SK-N-SH (cell line): ENCODE results near the gene TMA7. TPM values are rescaled to one million over a fixed set of nuclear protein-coding genes. Genes with fewer than 3 reads are reported as not detected.
"Not testable (repeated sequence)": the region's sequence is repeated elsewhere in the genome, so short reads cannot be mapped to it uniquely, and the experiment has no call there.

ENCODE experiments used
- CTCF ChIA-PET: fragments of 300-600, 350-600 bp; formaldehyde crosslinking; extraction: SDS; loops from one replicate; lab custom pipeline; 2021; lab: Yijun Ruan, JAX
- POLR2A ChIA-PET: fragments of 350-600 bp; sonication (Branson Sonifier 250); formaldehyde crosslinking; extraction: SDS; loops from one replicate; lab custom pipeline; 2020; ENCODE audit warnings: antibody characterized with exemption, inconsistent platforms; lab: Yijun Ruan, JAX
- DNase-seq: peaks from one replicate; pipeline ENCODE4 v3.0.0; 2012
- H2AFZ ChIP-seq: fragments of 200-600 bp; sonication (generic); 2 replicates; pipeline ENCODE4 v1.8.1; 2016; ENCODE audit warnings: antibody characterized with exemption, mild to moderate bottlenecking, low read depth
- H3F3A ChIP-seq: fragments of 200-600 bp; sonication (generic); replicated peaks from 2 replicates; pipeline ENCODE3; 2016; ENCODE audit warnings: antibody characterized with exemption, mild to moderate bottlenecking; ENCODE audit not compliant: insufficient read depth
- H3K27ac ChIP-seq, 2 experiments: fragments of 200-500 bp in 1 of 2; fragments of 200-600 bp in 1 of 2; sonication (Bioruptor generic) in 1 of 2; sonication (generic), shearing (Covaris generic) in 1 of 2; 2 replicates each; pipeline versions ENCODE4 v1.5.1 to v1.6.1; 2014 to 2016; ENCODE audit warnings: low read depth in 2 of 2, inconsistent platforms in 1 of 2, low read length in 1 of 2, mild to moderate bottlenecking in 1 of 2, mixed read lengths in 1 of 2
- H3K27me3 ChIP-seq: fragments of 200-600 bp; sonication (generic), shearing (Covaris generic); 2 replicates; pipeline ENCODE4 v1.6.1; 2016; ENCODE audit warnings: mixed run types; ENCODE audit not compliant: insufficient read depth
- H3K36me3 ChIP-seq, 2 experiments: fragments of 200-500 bp in 1 of 2; fragments of 200-600 bp in 1 of 2; sonication (Bioruptor generic) in 1 of 2; sonication (generic) in 1 of 2; replicated peaks in 1 of 2; 2 replicates each; pipeline versions ENCODE3 to v1.5.1; 2014 to 2016; ENCODE audit warnings: low read length in 1 of 2, mild to moderate bottlenecking in 1 of 2; ENCODE audit not compliant: insufficient read depth in 2 of 2, control insufficient read depth in 1 of 2
- H3K4me1 ChIP-seq, 2 experiments: fragments of 200-500 bp in 1 of 2; fragments of 200-600 bp in 1 of 2; sonication (Bioruptor generic) in 1 of 2; sonication (generic), shearing (Covaris generic) in 1 of 2; 2 replicates each; pipeline versions ENCODE4 v1.5.1 to v1.6.1; 2014 to 2016; ENCODE audit warnings: low read depth in 1 of 2, low read length in 1 of 2, mixed run types in 1 of 2; ENCODE audit not compliant: insufficient read depth in 2 of 2, control insufficient read depth in 1 of 2
- H3K4me2 ChIP-seq: fragments of 200-600 bp; sonication (generic), shearing (Covaris generic); 2 replicates; pipeline ENCODE4 v1.6.1; 2017; ENCODE audit warnings: mixed run types
- H3K4me3 ChIP-seq, 2 experiments: fragments of 200-500 bp in 1 of 2; fragments of 200-600 bp in 1 of 2; sonication (Bioruptor generic) in 1 of 2; sonication (generic), shearing (Covaris generic) in 1 of 2; 2 replicates each; pipeline versions ENCODE4 v1.5.1 to v1.8.1; 2014 to 2016; ENCODE audit warnings: low read depth in 2 of 2, inconsistent platforms in 1 of 2, low read length in 1 of 2, mild to moderate bottlenecking in 1 of 2, mixed read lengths in 1 of 2, moderate library complexity in 1 of 2
- H3K79me2 ChIP-seq: fragments of 200-600 bp; sonication (generic); 2 replicates; pipeline ENCODE4 v1.8.1; 2017; ENCODE audit warnings: mild to moderate bottlenecking; ENCODE audit not compliant: insufficient read depth
- H3K9ac ChIP-seq: fragments of 200-600 bp; sonication (generic); 2 replicates; pipeline ENCODE4 v1.6.1; 2017; ENCODE audit warnings: mixed run types
- H3K9me2 ChIP-seq: fragments of 200-600 bp; sonication (generic); 2 replicates; pipeline ENCODE4 v1.6.1; 2017; ENCODE audit warnings: mixed run types
- H3K9me3 ChIP-seq: fragments of 200-600 bp; sonication (generic); 2 replicates; pipeline ENCODE4 v1.6.1; 2017; ENCODE audit warnings: mixed run types, mild to moderate bottlenecking, moderate library complexity
- H4K20me1 ChIP-seq: fragments of 200-600 bp; sonication (generic); 2 replicates; pipeline ENCODE4 v1.6.1; 2017; ENCODE audit warnings: mild to moderate bottlenecking, mixed run types; ENCODE audit not compliant: insufficient read depth
- CHD2 ChIP-seq: fragments of 150-350 bp; IDR thresholded peaks from 2 replicates; pipeline ENCODE4 v1.6.1; 2018; ENCODE audit warnings: low read length; ENCODE audit not compliant: partially characterized antibody
- CTCF ChIP-seq: fragments of 200-600 bp; sonication (generic); IDR thresholded peaks from 2 replicates; pipeline ENCODE4 v1.6.1; 2017; ENCODE audit warnings: antibody characterized with exemption, mild to moderate bottlenecking, moderate library complexity
- FOSL2 ChIP-seq: IDR thresholded peaks from 2 replicates; pipeline ENCODE4 v1.4.0; 2012; ENCODE audit warnings: low read depth, mild to moderate bottlenecking, moderate library complexity, borderline replicate concordance
- FOXJ3 ChIP-seq: sonication (generic); formaldehyde crosslinking; IDR thresholded peaks from 2 replicates; pipeline ENCODE4 v1.5.1; 2020; ENCODE audit warnings: mild to moderate bottlenecking, missing genetic modification reagents
- FOXM1 ChIP-seq: IDR thresholded peaks from 2 replicates; pipeline ENCODE4 v1.4.0; 2012; ENCODE audit warnings: low read depth, mild to moderate bottlenecking
- GABPA ChIP-seq: IDR thresholded peaks from 2 replicates; pipeline ENCODE4 v1.4.0; 2012; ENCODE audit warnings: low read depth, mild to moderate bottlenecking
- IRF3 ChIP-seq: fragments of 150-350 bp; IDR thresholded peaks from 2 replicates; pipeline ENCODE4 v1.6.1; 2016; ENCODE audit warnings: mild to moderate bottlenecking, low read depth, low read length
- NFIC ChIP-seq: IDR thresholded peaks from 2 replicates; pipeline ENCODE4 v1.4.0; 2012; ENCODE audit warnings: borderline replicate concordance
- RAD21 ChIP-seq: IDR thresholded peaks from 2 replicates; pipeline ENCODE4 v1.6.1; 2012; ENCODE audit warnings: mild to moderate bottlenecking, low read length
- RCOR1 ChIP-seq: fragments of 150-350 bp; IDR thresholded peaks from 2 replicates; pipeline ENCODE4 v1.6.1; 2017; ENCODE audit warnings: antibody characterized with exemption, low read length
- SMC3 ChIP-seq: IDR thresholded peaks from 2 replicates; pipeline ENCODE4 v1.6.1; 2012; ENCODE audit warnings: low read depth, low read length, improper control_type of control experiment
- TAF1 ChIP-seq: IDR thresholded peaks from 2 replicates; pipeline ENCODE4 v1.6.1; 2012; ENCODE audit warnings: low read depth, mild to moderate bottlenecking, low read length, moderate library complexity, borderline replicate concordance
- TCF12 ChIP-seq: IDR thresholded peaks from 2 replicates; pipeline ENCODE4 v1.4.0; 2012
- TEAD4 ChIP-seq: IDR thresholded peaks from 2 replicates; pipeline ENCODE4 v1.4.0; 2012; ENCODE audit warnings: mild to moderate bottlenecking, borderline replicate concordance; ENCODE audit not compliant: insufficient read depth
- USF2 ChIP-seq: fragments of 150-350 bp; IDR thresholded peaks from 2 replicates; pipeline ENCODE4 v1.6.1; 2017; ENCODE audit warnings: antibody characterized with exemption, low read length, low read depth, borderline replicate concordance
- YY1 ChIP-seq: IDR thresholded peaks from 2 replicates; pipeline ENCODE4 v1.4.0; 2012; ENCODE audit warnings: low read depth, mild to moderate bottlenecking
- ZBTB33 ChIP-seq: IDR thresholded peaks from 2 replicates; pipeline ENCODE4 v1.4.0; 2012; ENCODE audit warnings: low read depth, borderline replicate concordance
- WGBS: methylation state at CpG from one replicate; pipeline ENCODE4 v1.1.6; 2017; ENCODE audit warnings: low lambda C conversion rate; 5-methylcytosine and 5-hydroxymethylcytosine counted together
- polyA plus RNA-seq, 3 experiments: library from polyadenylated mRNA; depleted of rRNA; stranded (reverse); fragments of >200 nt; gene quantifications; 2 replicates each; pipeline ENCODE4 v1.2.3, GENCODE V29; 2012

Gene TMA7
- polyA plus RNA-seq, 1 of the 3 experiments (the other 2 are of a cell fraction) = 438 TPM

- WGBS = 92% methylated on average over 16 of the region's 19 CpGs
- no peak for TF ChIP-seq NFIC
- no peak for TF ChIP-seq TCF12
- TF ChIP-seq RCOR1 = no peak
- no peak for TF ChIP-seq FOXJ3 (CRISPR knock-in tag)
- TF ChIP-seq CTCF = no peak
- no peak for TF ChIP-seq TAF1
- no peak for TF ChIP-seq IRF3
- TF ChIP-seq SMC3 = no peak
- no peak for TF ChIP-seq FOXM1
- no peak for TF ChIP-seq ZBTB33
- TF ChIP-seq YY1 = no peak
- TF ChIP-seq FOSL2 = no peak
- no peak for TF ChIP-seq CHD2
- TF ChIP-seq TEAD4 = no peak
- no peak for TF ChIP-seq RAD21
- TF ChIP-seq GABPA = no peak
- no peak for TF ChIP-seq USF2
- Histone ChIP-seq H3K9me2 (no peaks in the 10 kb centered on the region), H3K4me2 (no peak overlapping the region), H3K9me3 (no peaks in the 10 kb centered on the region), H3K27me3 (no peaks in the 10 kb centered on the region), H3K4me3 (no peak overlapping the region), H3F3A (peaks cover 4% of the 10 kb centered on the region), H4K20me1 (no peaks in the 10 kb centered on the region), H3K4me1 (no peaks in the 10 kb centered on the region), H3K9ac (no peak overlapping the region), H3K36me3 (no peaks in the 10 kb centered on the region), H2AFZ (no peak overlapping the region), H3K27ac (no peak overlapping the region), H3K79me2 (no peaks in the 10 kb centered on the region)
- no peak for DNase-seq
- POLR2A ChIA-PET = no interaction called here
- CTCF ChIA-PET = no interaction called here
These were observed 38.8 kb downstream of the TMA7 start for GRCh38 chr3:48478626-48479555.

GRCh38 chr3:48480891-48481290, 40.8 kb downstream of the TMA7 start:
- H3K79me2 ChIP-seq, H2AFZ ChIP-seq, H3F3A ChIP-seq, H3K9me3 ChIP-seq, H3K27me3 ChIP-seq, H3K9ac ChIP-seq, H3K4me1 ChIP-seq, H3K4me2 ChIP-seq, H3K4me3 ChIP-seq, H4K20me1 ChIP-seq, H3K9me2 ChIP-seq, POLR2A ChIA-PET, H3K27ac ChIP-seq, DNase-seq, H3K36me3 ChIP-seq: not testable (repeated sequence)
- WGBS = 97% methylated on average over 11 of the region's 11 CpGs
- CTCF ChIA-PET = interaction anchor here (2.1 kb wide), 1 partner anchor 45 kb away, joined by 6 read pairs; no protein-coding TSS in a partner anchor

GRCh38 chr3:48482822-48483221, 42.8 kb downstream of the TMA7 start:
- H3K4me3 ChIP-seq, H3K36me3 ChIP-seq, H3K4me2 ChIP-seq, H3K9me2 ChIP-seq, H3K4me1 ChIP-seq, H3K27ac ChIP-seq, H4K20me1 ChIP-seq, H3K9me3 ChIP-seq, POLR2A ChIA-PET, DNase-seq, H3K9ac ChIP-seq, H3K79me2 ChIP-seq, H2AFZ ChIP-seq, H3K27me3 ChIP-seq: not testable (repeated sequence)
- WGBS = 98% methylated on average over 6 of the region's 6 CpGs
- CTCF ChIA-PET = interaction anchor here (1.2 kb wide), 1 partner anchor 10 kb away, joined by 5 read pairs; no protein-coding TSS in a partner anchor
- H3F3A ChIP-seq = peaks cover 12% of the 10 kb centered on the region
